Trophoblast cell (in vitro differentiated cells and primary cell): Measurements from ENCODE around the gene RPS28.

Experiments
- DNase-seq, 2 donors: peaks; one replicate each; pipeline ENCODE4 v3.0.0-alpha.2; 2016
- H2AFZ ChIP-seq: 2 replicates; pipeline ENCODE4 v1.6.1; 2013; ENCODE audit warnings: low read length, moderate library complexity, mild to moderate bottlenecking; ENCODE audit not compliant: insufficient read depth, poor library complexity
- H2AK5ac ChIP-seq: 2 replicates; pipeline ENCODE4 v1.6.1; 2013; ENCODE audit warnings: mild to moderate bottlenecking, low read length
- H2BK120ac ChIP-seq: 2 replicates; pipeline ENCODE4 v1.6.1; 2013; ENCODE audit warnings: low read length, mild to moderate bottlenecking, moderate library complexity; ENCODE audit not compliant: insufficient read depth, poor library complexity
- H2BK12ac ChIP-seq: 2 replicates; pipeline ENCODE4 v1.6.1; 2013; ENCODE audit warnings: mild to moderate bottlenecking, low read length, moderate library complexity
- H2BK5ac ChIP-seq: 2 replicates; pipeline ENCODE4 v1.6.1; 2013; ENCODE audit warnings: low read length, low read depth, moderate library complexity, mild to moderate bottlenecking; ENCODE audit not compliant: poor library complexity
- H3K14ac ChIP-seq: 2 replicates; pipeline ENCODE4 v1.6.1; 2013; ENCODE audit warnings: mild to moderate bottlenecking, low read length
- H3K18ac ChIP-seq: 2 replicates; pipeline ENCODE4 v1.6.1; 2013; ENCODE audit warnings: mild to moderate bottlenecking, low read length
- H3K23ac ChIP-seq: 2 replicates; pipeline ENCODE4 v1.6.1; 2013; ENCODE audit warnings: low read length
- H3K27ac ChIP-seq: 2 replicates; pipeline ENCODE4 v1.5.1; 2013; ENCODE audit warnings: low read depth, mild to moderate bottlenecking, inconsistent platforms, low read length, moderate library complexity
- H3K27me3 ChIP-seq: 2 replicates; pipeline ENCODE4 v1.6.1; 2013; ENCODE audit warnings: inconsistent platforms, mild to moderate bottlenecking, low read length, moderate library complexity; ENCODE audit not compliant: insufficient read depth
- H3K36me3 ChIP-seq, 2 experiments: 1 replicate in 1 of 2; 2 replicates in 1 of 2; pipeline ENCODE4 v1.6.1; 2013; ENCODE audit warnings: low read length in 2 of 2, mild to moderate bottlenecking in 2 of 2, moderate library complexity in 1 of 2; ENCODE audit not compliant: insufficient read depth in 2 of 2, control insufficient read depth in 1 of 2
- H3K4ac ChIP-seq: 2 replicates; pipeline ENCODE4 v1.6.1; 2013; ENCODE audit warnings: low read depth, mild to moderate bottlenecking, low read length, moderate library complexity
- H3K4me1 ChIP-seq, 2 experiments: 1 replicate in 1 of 2; 2 replicates in 1 of 2; pipeline ENCODE4 v1.6.1; 2013; ENCODE audit warnings: low read length in 2 of 2, mild to moderate bottlenecking in 2 of 2, moderate library complexity in 1 of 2; ENCODE audit not compliant: insufficient read depth in 2 of 2, control insufficient read depth in 1 of 2
- H3K4me2 ChIP-seq: 2 replicates; pipeline ENCODE4 v1.6.1; 2013; ENCODE audit warnings: inconsistent platforms, mild to moderate bottlenecking, low read length, moderate library complexity
- H3K4me3 ChIP-seq: 2 replicates; pipeline ENCODE4 v1.5.1; 2013; ENCODE audit warnings: mild to moderate bottlenecking, low read depth, low read length, inconsistent platforms
- H3K79me1 ChIP-seq: one replicate; pipeline ENCODE4 v1.6.1; 2013; ENCODE audit warnings: low read length
- H3K79me2 ChIP-seq: 2 replicates; pipeline ENCODE4 v1.6.1; 2013; ENCODE audit warnings: low read length, mild to moderate bottlenecking; ENCODE audit not compliant: control insufficient read depth, insufficient read depth, poor library complexity
- H3K9ac ChIP-seq: 2 replicates; pipeline ENCODE4 v1.6.1; 2013; ENCODE audit warnings: mild to moderate bottlenecking, low read length
- H3K9me3 ChIP-seq: 2 replicates; pipeline ENCODE4 v1.6.1; 2013; ENCODE audit warnings: low read depth, mild to moderate bottlenecking, control low read depth, inconsistent platforms, low read length; ENCODE audit not compliant: insufficient read depth
- H4K12ac ChIP-seq: 2 replicates; pipeline ENCODE4 v1.6.1; 2013; ENCODE audit warnings: low read depth, mild to moderate bottlenecking, low read length, moderate library complexity
- H4K8ac ChIP-seq: 2 replicates; pipeline ENCODE4 v1.6.1; 2013; ENCODE audit warnings: low read depth, mild to moderate bottlenecking, low read length, moderate library complexity
- H4K91ac ChIP-seq: one replicate; pipeline ENCODE4 v1.6.1; 2013; ENCODE audit warnings: low read depth, mild to moderate bottlenecking, low read length, moderate library complexity
- WGBS: extraction: QIAGEN DNeasy Blood & Tissue Kit; methylation state at CpG from one replicate; pipeline ENCODE4 v1.1.7; 2013; ENCODE audit warnings: missing lambda C conversion rate; ENCODE audit not compliant: insufficient read length, insufficient coverage; ENCODE audit errors: extremely low coverage; 5-methylcytosine and 5-hydroxymethylcytosine counted together

RPS28 gene

GRCh38 chr19:8302734-8303133 lies 18.6 kb upstream of the RPS28 start:
- H3K36me3 ChIP-seq, result peaks cover 3 to 5% of the 10 kb centered on the region in 2 experiments
- no peaks in the 10 kb centered on the region for H3K27me3 ChIP-seq
- H3K79me1 ChIP-seq, result no peaks in the 10 kb centered on the region
- no peak overlapping the region for H4K12ac ChIP-seq
- H3K14ac ChIP-seq, result no peak overlapping the region
- H3K9me3 ChIP-seq, result peaks cover 2% of the 10 kb centered on the region
- H2BK12ac ChIP-seq, result no peak overlapping the region
- no peak overlapping the region for H3K23ac ChIP-seq
- no peak overlapping the region for H3K4ac ChIP-seq
- no peak overlapping the region for H4K91ac ChIP-seq
- no peak overlapping the region for H3K4me3 ChIP-seq
- H3K4me2 ChIP-seq, result no peak overlapping the region
- H2AK5ac ChIP-seq, result no peak overlapping the region
- DNase-seq, result no peak
- H3K9ac ChIP-seq, result no peak overlapping the region
- no peak overlapping the region for H3K27ac ChIP-seq
- no peak overlapping the region for H3K18ac ChIP-seq
- no peak overlapping the region for H4K8ac ChIP-seq
- H2BK5ac ChIP-seq, result no peak overlapping the region
- no peak overlapping the region for H2BK120ac ChIP-seq
- no peak overlapping the region for H2AFZ ChIP-seq
- peaks cover 5 to 7% of the 10 kb centered on the region in 2 experiments for H3K4me1 ChIP-seq
- no CpG with 5 or more reads among the region's 7 CpGs for WGBS
- H3K79me2 ChIP-seq, result no peaks in the 10 kb centered on the region

- peaks cover 8 to 11% of the 10 kb centered on the region in 2 experiments for H3K4me1 ChIP-seq
- H3K27ac ChIP-seq, result no peak overlapping the region
- no peak overlapping the region for H3K4me3 ChIP-seq
- H3K4ac ChIP-seq, result no peak overlapping the region
- no peak overlapping the region for H3K14ac ChIP-seq
- H3K79me2 ChIP-seq, result no peaks in the 10 kb centered on the region
- H3K27me3 ChIP-seq, result no peaks in the 10 kb centered on the region
- peaks cover 10 to 11% of the 10 kb centered on the region in 2 experiments for H3K36me3 ChIP-seq
- H3K9me3 ChIP-seq, result peaks cover 2% of the 10 kb centered on the region
- no CpG with 5 or more reads among the region's 33 CpGs for WGBS
- H4K8ac ChIP-seq, result no peak overlapping the region
- no peak overlapping the region for H3K18ac ChIP-seq
- H2BK5ac ChIP-seq, result no peak overlapping the region
- no peak overlapping the region for H4K12ac ChIP-seq
- H3K4me2 ChIP-seq, result no peak overlapping the region
- H4K91ac ChIP-seq, result no peak overlapping the region
- H2AFZ ChIP-seq, result no peak overlapping the region
- H2AK5ac ChIP-seq, result no peak overlapping the region
- H2BK12ac ChIP-seq, result no peak overlapping the region
- H2BK120ac ChIP-seq, result no peak overlapping the region
- H3K9ac ChIP-seq, result no peak overlapping the region
- peaks cover 2% of the 10 kb centered on the region for H3K79me1 ChIP-seq
- DNase-seq, result peak; percentile 63 to 67
- H3K23ac ChIP-seq, result no peak overlapping the region
Observed at GRCh38 chr19:8304841-8305621, 16.3 kb upstream of the RPS28 start.

- Histone ChIP-seq H4K91ac (no peak overlapping the region), H3K4me2 (no peak overlapping the region), H3K9ac (no peak overlapping the region), H3K4me1 (peaks cover 8 to 11% of the 10 kb centered on the region in 2 experiments), H2AK5ac (no peak overlapping the region), H2BK120ac (no peak overlapping the region), H2AFZ (no peak overlapping the region), H3K4me3 (no peak overlapping the region), H2BK5ac (no peak overlapping the region), H3K79me1 (peaks cover 2% of the 10 kb centered on the region), H3K14ac (no peak overlapping the region), H4K12ac (no peak overlapping the region), H3K18ac (no peak overlapping the region), H3K4ac (no peak overlapping the region), H3K9me3 (peaks cover 2% of the 10 kb centered on the region), H3K27ac (no peak overlapping the region), H3K36me3 (peaks cover 15% of the 10 kb centered on the region in 2 experiments), H3K23ac (no peak overlapping the region), H4K8ac (no peak overlapping the region), H2BK12ac (no peak overlapping the region), H3K27me3 (no peaks in the 10 kb centered on the region), H3K79me2 (no peaks in the 10 kb centered on the region)
- WGBS, result no CpG with 5 or more reads among the region's 4 CpGs
- no peak for DNase-seq
Observed at GRCh38 chr19:8305798-8306197, 15.5 kb upstream of the RPS28 start.

- H3K14ac ChIP-seq, result no peak overlapping the region
Observed at GRCh38 chr19:8306235-8307054, 14.9 kb upstream of the RPS28 start.

More at GRCh38 chr19:8306235-8307054, 14.9 kb upstream of the RPS28 start:
- Histone ChIP-seq H2AK5ac (no peak overlapping the region), H2BK12ac (no peak overlapping the region), H3K4me1 (peaks cover 8 to 11% of the 10 kb centered on the region in 2 experiments), H3K36me3 (peaks cover 20% of the 10 kb centered on the region in 2 experiments), H3K27me3 (no peaks in the 10 kb centered on the region), H3K9me3 (peaks cover 2% of the 10 kb centered on the region), H3K27ac (no peak overlapping the region), H4K91ac (no peak overlapping the region), H4K12ac (no peak overlapping the region), H3K4me2 (no peak overlapping the region), H3K79me1 (peaks cover 2% of the 10 kb centered on the region), H3K4me3 (no peak overlapping the region), H2BK120ac (no peak overlapping the region), H3K9ac (no peak overlapping the region), H3K18ac (no peak overlapping the region), H3K4ac (no peak overlapping the region), H2AFZ (no peak overlapping the region), H3K79me2 (no peaks in the 10 kb centered on the region), H3K23ac (no peak overlapping the region), H2BK5ac (no peak overlapping the region), H4K8ac (no peak overlapping the region)
- DNase-seq, result no peak
- WGBS, result no CpG with 5 or more reads among the region's 17 CpGs
